HUES6 (cell line): Measurements from ENCODE around the gene KRT31.
"Not testable (repeated sequence)": the region's sequence is repeated elsewhere in the genome, so short reads cannot be mapped to it uniquely, and the experiment has no call there.

Source experiments
- H3K27ac ChIP-seq: 2 replicates; pipeline ENCODE4 v1.7.0; 2013; ENCODE audit warnings: low read depth, mild to moderate bottlenecking, low read length, inconsistent platforms
- H3K27me3 ChIP-seq: 2 replicates; pipeline ENCODE4 v1.6.1; 2013; ENCODE audit warnings: low read length; ENCODE audit not compliant: control insufficient read depth, insufficient read depth
- H3K36me3 ChIP-seq: 2 replicates; pipeline ENCODE4 v1.6.1; 2013; ENCODE audit warnings: low read length; ENCODE audit not compliant: control insufficient read depth, insufficient read depth
- H3K4me1 ChIP-seq: 2 replicates; pipeline ENCODE4 v1.6.1; 2013; ENCODE audit warnings: low read length; ENCODE audit not compliant: control insufficient read depth, insufficient read depth
- H3K4me3 ChIP-seq: 2 replicates; pipeline ENCODE4 v1.5.1; 2013; ENCODE audit warnings: low read depth, low read length
- H3K9ac ChIP-seq: one replicate; pipeline ENCODE4 v1.6.1; 2013; ENCODE audit warnings: mild to moderate bottlenecking, low read length
- H3K9me3 ChIP-seq: 2 replicates; pipeline ENCODE4 v1.6.1; 2013; ENCODE audit warnings: low read depth, low read length; ENCODE audit not compliant: control insufficient read depth, insufficient read depth

The KRT31 gene

GRCh38 chr17:41363881-41364280 is 33.5 kb downstream of the KRT31 start:
- Histone ChIP-seq H3K36me3 (no peaks in the 10 kb centered on the region), H3K4me3 (no peak overlapping the region), H3K27me3 (no peaks in the 10 kb centered on the region), H3K27ac (no peak overlapping the region), H3K9me3 (no peaks in the 10 kb centered on the region), H3K9ac (no peak overlapping the region), H3K4me1 (no peaks in the 10 kb centered on the region)

- no peaks in the 10 kb centered on the region for H3K36me3 ChIP-seq
- no peak overlapping the region for H3K27ac ChIP-seq
Observed at GRCh38 chr17:41360296-41360995, 37.0 kb downstream of the KRT31 start.

GRCh38 chr17:41354536-41354935 is 42.9 kb downstream of the KRT31 start:
- H3K27ac ChIP-seq = no peak overlapping the region
- no peaks in the 10 kb centered on the region for H3K4me1 ChIP-seq
- H3K27me3 ChIP-seq = no peaks in the 10 kb centered on the region
- no peak overlapping the region for H3K9ac ChIP-seq
- no peaks in the 10 kb centered on the region for H3K36me3 ChIP-seq
- no peaks in the 10 kb centered on the region for H3K9me3 ChIP-seq
- no peak overlapping the region for H3K4me3 ChIP-seq

More at GRCh38 chr17:41360296-41360995, 37.0 kb downstream of the KRT31 start:
- H3K9me3 ChIP-seq = no peaks in the 10 kb centered on the region
- no peak overlapping the region for H3K4me3 ChIP-seq
- H3K9ac ChIP-seq = no peak overlapping the region
- H3K4me1 ChIP-seq = no peaks in the 10 kb centered on the region
- no peaks in the 10 kb centered on the region for H3K27me3 ChIP-seq

GRCh38 chr17:41352597-41353366 is 44.6 kb downstream of the KRT31 start:
- H3K4me3 ChIP-seq = no peak overlapping the region
- H3K27ac ChIP-seq = no peak overlapping the region
- H3K4me1 ChIP-seq = no peaks in the 10 kb centered on the region
- H3K9ac ChIP-seq = no peak overlapping the region
- H3K9me3 ChIP-seq = no peaks in the 10 kb centered on the region
- H3K27me3 ChIP-seq = no peaks in the 10 kb centered on the region
- no peaks in the 10 kb centered on the region for H3K36me3 ChIP-seq

- Histone ChIP-seq H3K27me3 (no peaks in the 10 kb centered on the region), H3K4me3 (no peak overlapping the region), H3K9me3 (no peaks in the 10 kb centered on the region), H3K4me1 (no peaks in the 10 kb centered on the region), H3K27ac (no peak overlapping the region), H3K9ac (no peak overlapping the region), H3K36me3 (no peaks in the 10 kb centered on the region)
Observed at GRCh38 chr17:41351177-41351576, 46.2 kb downstream of the KRT31 start.

GRCh38 chr17:41350381-41350878 is 47.0 kb downstream of the KRT31 start, which contains the start of gene KRT33A:
KRT33A (minus strand) TSS chr17:41350828; CDS start chr17:41350767, 61 bp downstream.
- H3K27ac ChIP-seq, H3K4me3 ChIP-seq, H3K27me3 ChIP-seq, H3K9ac ChIP-seq, H3K4me1 ChIP-seq, H3K9me3 ChIP-seq, H3K36me3 ChIP-seq: not testable (repeated sequence)

- H3K36me3 ChIP-seq = no peaks in the 10 kb centered on the region
- H3K4me3 ChIP-seq = no peak overlapping the region
- H3K9ac ChIP-seq = no peak overlapping the region
- no peaks in the 10 kb centered on the region for H3K27me3 ChIP-seq
- H3K4me1 ChIP-seq = no peaks in the 10 kb centered on the region
- no peak overlapping the region for H3K27ac ChIP-seq
- peaks cover 8% of the 10 kb centered on the region for H3K9me3 ChIP-seq
Observed at GRCh38 chr17:41347869-41348760, 49.3 kb downstream of the KRT31 start.

- peaks cover 23% of the 10 kb centered on the region for H3K9me3 ChIP-seq
- not testable (repeated sequence) for H3K27me3 ChIP-seq, H3K4me3 ChIP-seq, H3K27ac ChIP-seq, H3K4me1 ChIP-seq, H3K36me3 ChIP-seq, H3K9ac ChIP-seq
Observed at GRCh38 chr17:41346421-41346820, 51.0 kb downstream of the KRT31 start.

GRCh38 chr17:41345992-41346391 is 51.4 kb downstream of the KRT31 start:
- Histone ChIP-seq H3K9ac (no peak overlapping the region), H3K9me3 (peaks cover 25% of the 10 kb centered on the region), H3K4me3 (no peak overlapping the region), H3K4me1 (no peaks in the 10 kb centered on the region), H3K27ac (no peak overlapping the region), H3K27me3 (no peaks in the 10 kb centered on the region), H3K36me3 (no peaks in the 10 kb centered on the region)
